HG03196 (cell line): ENCODE measurements around the gene MCM5.
"Not testable (repeated sequence)": the region's sequence is repeated elsewhere in the genome, so short reads cannot be mapped to it uniquely, and the experiment has no call there.

Experiments
- ATAC-seq: cut with Tn5 transposase; IDR thresholded peaks from one replicate; pipeline ENCODE4 v1.9.1; 2021; ENCODE audit not compliant: unreplicated experiment

The MCM5 gene

DNA sequence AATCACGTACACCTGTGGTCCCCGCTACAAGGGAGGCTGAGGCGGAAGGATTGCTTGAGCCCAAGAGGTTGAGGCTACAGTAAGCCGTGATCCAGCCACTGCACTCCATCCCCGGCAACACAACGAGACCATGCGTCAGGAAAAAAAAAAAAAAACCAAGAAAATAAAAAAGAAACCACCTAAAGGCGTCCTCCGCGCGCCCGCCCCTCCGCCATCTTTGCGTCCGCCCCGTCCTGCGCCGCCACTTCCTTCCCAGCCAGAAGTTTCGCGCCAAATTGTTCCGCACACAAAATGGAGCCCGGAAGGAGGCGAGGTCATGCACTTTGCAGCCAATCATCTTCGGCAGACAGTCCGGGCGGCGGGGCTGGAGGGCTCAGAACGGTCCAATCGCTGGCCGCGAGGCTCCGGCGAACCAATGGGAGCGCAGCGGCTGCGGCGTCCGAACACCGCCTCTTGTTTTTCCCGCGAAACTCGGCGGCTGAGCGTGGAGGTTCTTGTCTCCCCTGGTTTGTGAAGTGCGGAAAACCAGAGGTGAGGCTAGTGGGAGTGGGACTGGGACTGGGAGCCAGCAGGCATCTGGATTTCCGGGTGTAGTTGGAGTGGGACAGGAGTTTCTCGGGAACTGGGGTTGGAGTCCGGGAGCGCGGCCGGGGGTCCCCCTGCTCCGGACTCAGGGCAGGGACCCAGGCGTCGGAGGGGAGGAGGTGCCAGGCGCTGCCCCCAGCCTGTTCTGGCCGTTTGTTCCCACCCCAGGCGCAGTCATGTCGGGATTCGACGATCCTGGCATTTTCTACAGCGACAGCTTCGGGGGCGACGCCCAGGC lies at the start of gene MCM5:
Gene MCM5 (plus strand): TSS at position 463 of the 823 bp plus-strand sequence. CDS start 299 bp downstream, at position 762.
- ATAC-seq: peak; percentile 84

DNA sequence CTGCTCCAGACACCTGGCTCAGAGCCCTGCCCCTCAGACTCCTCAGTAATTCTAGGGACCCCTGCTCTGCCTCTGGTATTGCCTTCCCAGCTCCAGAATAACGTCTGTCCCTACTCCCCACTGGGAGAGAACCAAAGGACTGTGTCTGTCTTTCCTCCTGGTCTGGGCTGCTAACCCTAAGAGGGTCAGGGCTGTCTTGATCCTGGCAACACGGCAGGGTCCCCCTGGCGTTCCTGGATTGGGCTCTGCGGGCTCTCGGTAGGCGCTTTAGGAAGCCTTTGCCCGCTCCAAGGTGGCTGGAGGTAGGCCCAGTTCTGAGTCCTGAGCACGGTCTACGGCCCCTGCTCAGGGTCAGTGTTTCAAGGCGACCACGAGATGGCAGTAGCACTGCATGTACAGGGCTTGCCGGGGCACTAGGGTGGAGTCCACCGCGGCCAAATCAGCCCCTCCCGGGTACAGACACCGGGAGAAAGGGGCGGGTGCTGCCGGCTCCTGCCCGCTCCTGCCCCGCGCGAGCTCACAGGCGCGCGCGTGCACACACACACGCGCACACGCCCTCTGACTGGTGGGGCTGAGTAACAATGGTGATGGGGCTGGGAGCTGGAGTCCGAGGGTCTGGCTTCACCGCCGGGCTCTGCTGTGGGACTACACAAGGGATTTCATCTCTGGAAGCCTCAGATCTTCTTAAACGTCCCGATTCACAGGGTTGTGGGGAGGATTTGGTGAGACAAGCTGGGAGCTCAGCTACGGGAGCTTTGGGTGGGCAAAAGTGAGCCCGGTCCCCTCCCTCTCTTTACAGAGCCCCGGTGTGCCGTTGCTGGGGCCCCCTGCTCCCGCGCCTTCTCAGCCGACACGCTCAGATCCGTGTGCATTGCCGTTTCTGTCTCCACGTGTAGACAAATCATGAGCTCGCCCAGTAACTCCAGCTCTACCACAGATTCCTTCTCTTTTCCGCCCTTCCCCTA lies 49.1 kb upstream of the MCM5 start:
- ATAC-seq: peak; percentile 68

DNA sequence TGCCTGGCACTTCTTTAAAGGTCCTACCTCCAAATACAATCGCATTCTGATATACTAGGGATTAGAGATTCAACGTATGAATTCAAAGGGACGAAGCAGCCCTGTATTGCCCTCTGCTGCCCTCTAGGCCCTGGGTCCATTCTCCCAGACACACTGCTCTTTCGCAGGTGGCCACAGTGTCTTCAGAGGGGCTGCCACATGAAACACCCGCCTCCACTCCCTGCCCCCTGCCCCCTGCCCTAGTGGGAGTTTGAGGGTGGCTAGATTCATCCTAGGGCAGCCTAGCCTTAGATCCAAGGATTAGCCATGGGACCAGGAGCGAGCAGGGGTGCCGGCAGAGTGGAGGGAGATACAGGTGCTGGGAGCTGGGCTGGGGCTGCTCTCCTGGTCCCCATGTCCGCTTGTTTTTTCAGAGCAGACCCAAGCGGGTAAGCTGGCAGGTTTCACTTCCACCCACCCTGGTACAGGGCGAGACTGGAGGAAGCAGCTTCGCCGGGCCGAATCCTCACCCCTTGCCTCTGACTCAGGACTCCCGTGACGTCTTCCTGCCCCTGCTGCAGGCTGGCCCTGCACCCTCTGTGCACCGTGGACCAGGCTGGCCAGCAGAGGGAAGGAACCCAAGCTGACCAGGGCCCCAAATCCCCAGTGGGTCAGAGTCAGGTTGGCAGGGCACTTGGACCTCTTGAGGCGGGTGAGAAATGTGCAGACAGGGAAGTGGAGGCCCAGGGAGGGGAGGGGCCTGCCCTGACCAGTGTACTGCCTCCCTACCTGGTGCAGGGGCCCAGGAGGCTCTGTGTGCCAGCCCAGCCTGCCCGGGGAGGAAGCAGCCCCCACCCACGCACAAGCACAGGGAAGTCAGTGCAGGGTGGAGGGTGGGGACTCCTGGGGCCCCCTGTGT lies 47.5 kb upstream of the MCM5 start:
- peak; percentile 48 for ATAC-seq

DNA sequence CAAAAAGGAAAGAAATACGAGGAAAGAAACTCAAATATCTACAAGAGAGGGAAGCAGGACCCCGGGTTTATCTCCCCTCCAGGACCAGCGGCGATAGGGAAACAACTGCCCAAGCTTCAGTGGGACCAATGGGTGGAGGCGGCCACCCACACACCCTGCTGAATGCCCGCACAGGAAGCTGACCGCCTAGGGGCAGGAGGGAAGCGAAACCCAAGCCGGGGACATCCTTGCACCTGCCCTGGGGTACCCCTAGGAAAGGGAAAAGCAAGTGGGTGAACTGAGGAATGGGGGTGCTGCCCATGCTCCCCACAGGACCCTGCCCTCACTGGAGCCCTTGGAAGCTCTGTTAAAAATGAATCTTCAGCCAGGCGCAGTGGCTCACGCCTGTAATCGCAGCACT lies 46.6 kb upstream of the MCM5 start:
- ATAC-seq: no peak

DNA sequence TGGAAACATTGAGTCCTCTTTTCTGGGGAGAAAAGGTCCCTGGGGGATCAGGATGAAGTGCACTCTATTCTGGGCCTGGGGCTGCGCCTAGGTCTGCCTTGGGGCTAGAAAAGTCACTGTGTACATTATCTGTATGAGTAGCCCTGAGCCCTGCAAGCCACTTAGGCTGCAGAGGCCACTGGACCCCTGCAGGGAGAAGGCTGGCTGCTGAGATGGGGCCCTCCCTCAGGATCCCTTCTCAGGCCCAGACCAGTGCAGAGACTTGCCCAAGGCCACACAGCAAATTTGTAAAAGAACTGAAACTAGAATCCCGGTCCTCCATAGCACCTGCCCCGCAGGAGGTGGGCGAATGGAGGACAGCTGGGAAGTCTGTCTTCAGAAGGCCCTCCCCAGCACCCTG lies 45.9 kb upstream of the MCM5 start:
- ATAC-seq: no peak

DNA sequence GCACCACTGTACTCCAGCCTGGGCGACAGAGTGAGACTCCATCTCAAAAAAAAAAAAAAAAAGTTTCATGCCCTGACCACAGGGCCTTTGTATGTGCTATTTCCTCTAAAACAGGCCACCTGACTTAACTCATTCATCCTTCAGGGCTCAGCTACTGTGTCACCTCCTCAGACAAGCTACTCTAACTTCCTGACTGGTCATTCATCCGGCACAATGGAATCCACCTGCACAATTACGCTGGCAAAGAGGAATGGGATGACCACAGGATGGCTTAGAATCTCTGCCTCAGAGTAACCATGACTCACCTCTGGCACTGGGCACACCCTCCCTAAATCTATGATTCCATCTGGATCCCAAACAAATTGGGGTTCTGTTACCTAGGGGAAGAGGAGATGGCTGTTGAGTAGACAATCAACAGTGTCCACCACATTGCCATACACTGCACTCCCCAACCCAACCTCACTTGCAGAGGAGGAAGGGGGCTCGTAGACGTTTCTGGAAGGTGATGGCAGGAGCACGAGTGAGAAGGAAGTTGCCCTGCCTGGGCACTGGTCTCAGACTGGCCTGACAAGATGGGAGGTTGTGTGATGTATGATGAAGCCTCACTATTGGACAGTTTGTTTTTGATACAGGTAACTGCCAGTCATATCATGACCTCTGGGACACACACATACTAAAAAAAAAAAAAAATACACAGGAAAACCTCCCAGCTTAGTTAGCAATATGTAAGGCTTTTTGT lies 41.9 kb upstream of the MCM5 start:
- no peak for ATAC-seq

DNA sequence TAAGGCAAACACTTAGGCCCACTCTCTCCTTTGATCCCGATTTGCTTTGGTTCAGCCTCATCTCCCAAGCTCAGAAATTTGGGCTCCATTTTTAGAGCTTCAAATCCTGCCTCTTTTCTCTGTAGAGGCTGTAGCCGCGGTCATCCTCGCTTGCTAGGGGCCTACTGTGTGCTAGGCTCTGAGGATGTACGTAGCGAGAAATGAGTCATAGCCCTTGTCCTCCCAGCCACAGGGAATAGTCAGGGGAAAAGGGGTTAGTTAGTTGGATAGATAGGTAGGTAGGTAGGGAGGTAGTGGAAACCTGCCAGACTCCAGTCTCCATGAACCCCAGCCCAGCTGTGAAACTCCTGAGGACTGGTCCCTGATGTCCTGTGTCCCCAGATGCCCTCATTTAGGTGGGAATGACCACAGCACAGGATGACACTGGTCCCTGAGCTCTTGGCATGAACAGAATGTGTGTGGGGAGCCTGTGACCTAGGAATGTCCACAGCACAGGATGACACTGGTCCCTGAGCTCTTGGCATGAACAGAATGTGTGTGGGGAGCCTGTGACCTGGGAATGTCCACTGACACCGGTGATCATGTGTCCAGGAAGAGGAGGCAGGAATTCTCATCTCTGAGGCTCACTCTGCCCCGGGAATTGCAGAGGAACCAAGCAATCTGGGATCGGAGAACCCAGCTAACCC lies 40.4 kb upstream of the MCM5 start:
- ATAC-seq: no peak

DNA sequence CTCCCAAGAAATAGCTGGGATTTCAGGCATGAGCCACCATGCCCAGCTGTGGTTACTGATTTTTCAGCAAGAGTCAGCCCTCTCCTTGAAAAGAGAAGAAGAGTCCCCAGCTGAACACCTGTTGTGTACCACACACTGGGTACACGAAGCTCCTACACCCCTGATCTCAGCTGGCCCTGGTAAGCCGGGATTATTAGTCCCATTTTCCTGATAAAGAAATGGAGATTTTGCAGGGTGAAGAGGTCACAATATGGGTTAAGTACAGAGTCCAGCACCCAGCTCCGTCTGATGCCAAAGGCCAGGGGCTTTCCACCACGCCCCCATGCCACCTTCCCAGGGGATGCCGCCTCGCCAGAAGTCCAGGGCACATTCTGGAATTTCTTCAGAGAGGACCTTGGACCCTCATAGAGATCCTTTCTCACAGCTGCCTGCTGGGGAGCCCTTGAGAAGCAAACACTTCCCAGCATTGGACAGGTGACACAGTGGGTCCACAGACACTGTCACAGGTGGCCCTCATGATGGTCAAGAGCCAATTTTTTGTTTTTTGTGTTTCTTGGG lies 38.9 kb upstream of the MCM5 start:
- ATAC-seq: no peak

DNA sequence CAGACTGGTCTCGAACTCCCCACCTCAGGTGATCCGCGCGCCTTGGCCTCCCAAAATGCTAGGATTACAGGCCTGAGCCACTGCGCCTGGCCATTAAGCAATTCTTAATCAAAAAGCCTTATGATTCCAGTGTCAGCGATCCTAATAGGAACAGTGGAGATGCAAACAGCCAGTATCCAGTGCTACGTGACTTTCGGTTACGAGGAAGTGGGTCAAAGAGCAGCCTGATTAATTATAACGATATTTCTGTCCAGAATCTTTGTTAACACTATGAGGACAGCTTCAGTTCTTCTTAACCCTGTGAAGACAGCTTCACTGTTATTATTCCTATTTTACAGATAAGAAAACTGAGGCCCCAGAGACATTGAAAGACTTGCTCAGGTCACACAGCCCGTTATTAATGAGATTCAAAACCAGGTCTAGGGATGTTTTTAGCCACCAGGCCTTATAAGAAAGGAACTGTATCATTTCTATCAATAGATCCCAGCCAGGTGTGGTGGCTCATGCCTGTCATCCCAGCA lies 36.3 kb upstream of the MCM5 start:
- ATAC-seq: no peak

DNA sequence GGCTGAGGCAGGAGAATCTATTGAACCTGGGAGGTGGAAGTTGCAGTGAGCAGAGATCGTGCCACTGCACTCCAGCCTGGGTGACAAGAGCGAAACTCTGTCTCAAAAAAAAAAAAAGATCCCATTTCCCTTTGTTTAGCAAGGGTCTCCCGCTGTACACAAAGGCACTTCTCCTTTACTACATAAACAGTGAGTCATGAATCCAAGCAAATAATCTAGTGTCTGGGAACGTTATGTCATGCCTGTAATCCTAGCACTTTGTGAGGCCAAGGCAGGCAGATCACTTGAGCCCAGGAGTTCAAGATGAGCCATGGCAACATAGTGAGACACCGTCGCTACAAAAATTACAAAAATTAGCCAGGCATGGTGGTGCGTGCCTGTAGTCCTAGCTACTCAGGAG lies 35.7 kb upstream of the MCM5 start:
- ATAC-seq: not testable (repeated sequence)

DNA sequence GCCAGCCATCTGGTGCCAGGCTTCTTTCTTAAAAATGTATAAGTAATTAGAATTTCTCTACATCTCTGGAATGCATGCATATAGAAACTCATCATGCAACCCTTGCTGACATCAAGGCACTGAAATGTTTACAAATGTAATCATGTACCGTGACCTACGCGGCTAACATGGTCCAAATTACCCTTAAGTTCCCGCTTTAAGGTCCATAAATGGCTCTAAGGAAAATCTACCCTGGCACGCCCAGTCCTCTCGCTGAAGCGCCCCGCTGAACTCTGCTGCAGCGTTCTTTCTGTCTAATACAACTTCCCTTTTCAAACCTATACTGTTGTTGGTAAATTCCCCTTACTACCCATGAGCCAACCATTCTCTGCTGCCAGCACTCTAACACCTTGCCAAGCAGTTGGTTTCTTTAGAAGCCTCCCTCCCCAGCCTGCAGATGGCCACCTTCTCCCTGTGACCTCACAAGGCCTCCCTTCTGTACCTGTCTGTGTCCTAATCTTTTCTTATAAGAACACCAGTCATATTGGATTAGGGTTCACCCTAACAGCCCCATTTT lies 32.5 kb upstream of the MCM5 start:
- ATAC-seq: no peak

DNA sequence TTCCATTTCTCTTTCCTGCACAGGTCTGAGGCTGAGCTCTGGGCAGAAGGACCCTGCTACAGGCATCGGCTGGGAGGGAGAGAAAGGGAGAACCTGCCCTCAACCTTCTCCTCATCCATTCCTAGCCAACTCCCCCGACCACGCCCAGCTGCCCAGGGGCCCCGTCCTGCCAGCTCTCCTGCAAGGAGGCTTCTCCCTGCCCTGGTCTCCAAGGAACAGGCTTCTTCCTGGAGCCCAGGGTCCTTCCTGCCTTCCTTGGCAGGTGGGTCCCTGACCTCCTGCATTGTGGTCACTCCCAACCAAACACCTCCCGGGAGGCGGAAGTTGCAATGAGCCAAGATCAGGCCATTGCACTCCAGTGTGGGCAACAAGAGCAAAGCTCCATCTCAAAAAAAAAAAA lies 31.6 kb upstream of the MCM5 start:
- ATAC-seq: no peak

DNA sequence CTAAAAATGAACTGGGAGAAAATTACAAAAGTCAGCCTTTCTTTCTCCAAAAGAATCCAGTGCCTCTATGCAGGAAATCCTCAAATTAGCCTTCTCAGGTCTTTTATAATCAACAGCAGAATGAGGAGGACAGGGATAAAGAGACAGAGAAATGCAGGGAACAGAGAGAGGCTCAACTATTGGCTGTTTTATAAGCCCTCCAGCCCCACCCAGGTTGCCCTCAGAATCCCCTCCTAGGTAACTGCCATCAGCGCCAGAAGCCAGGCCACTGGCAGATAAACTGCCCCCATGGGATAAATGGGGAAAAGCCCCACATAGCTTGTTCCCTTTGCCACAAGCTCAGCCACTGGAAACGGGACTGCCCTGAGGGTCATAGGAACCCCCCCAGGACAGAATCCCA lies 29.9 kb upstream of the MCM5 start:
- ATAC-seq: no peak

DNA sequence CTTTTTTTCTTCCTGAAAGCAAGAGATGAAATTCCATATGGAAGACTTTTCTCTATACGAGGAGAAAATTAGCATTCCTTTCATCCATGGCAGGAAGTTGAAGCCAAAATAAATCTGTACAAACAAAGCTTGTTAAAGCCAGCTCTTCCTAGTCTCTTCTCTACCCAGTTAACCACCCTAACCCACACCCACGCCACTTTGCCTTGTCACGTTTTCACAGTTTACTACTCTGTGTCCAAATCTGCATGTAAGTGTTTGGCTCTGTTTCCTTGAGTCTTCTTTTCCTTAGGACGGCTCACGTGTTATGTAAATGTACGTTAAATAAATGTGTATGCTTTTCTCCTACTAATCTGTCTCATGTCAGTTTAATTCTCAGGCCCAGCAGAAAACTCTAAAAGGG lies 26.2 kb upstream of the MCM5 start:
- ATAC-seq: no peak

DNA sequence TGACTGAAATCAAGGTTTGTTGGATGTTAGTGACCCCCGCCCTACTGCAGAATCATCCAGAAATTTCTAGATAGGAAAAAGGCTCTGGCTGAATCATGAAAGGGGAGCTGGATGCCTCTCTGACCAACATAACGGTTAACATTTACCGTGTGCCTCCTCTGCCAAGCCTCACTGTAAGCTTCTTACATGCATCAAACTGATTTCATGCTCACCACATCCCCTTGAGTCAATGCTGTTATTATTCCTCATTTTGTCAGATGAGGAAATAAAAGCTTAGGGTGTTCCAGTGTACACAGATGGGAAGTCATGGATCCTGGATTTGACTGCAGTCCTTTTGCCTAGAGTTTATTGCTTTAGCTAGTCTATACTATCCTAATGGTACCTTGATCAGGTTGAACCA lies 24.9 kb upstream of the MCM5 start:
- ATAC-seq: no peak

DNA sequence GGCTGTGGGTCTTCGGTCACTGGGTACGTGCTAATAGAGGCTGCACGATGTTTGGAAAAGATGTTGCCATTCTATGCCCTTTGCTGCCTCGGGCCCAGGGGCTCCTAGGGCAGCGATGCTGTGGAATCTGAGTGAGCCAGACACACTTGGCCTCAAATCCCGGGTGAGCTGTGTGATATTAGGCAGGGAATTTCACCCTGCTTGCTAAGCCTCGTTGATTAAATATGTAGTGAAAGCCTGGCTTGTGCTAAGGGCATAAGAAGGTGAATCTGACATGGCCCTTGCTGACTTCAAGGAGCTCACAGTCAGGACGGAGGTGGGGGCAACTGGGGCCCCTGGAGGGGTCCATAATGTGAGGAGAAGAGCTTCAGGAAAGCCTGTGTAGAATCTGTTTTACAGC lies 24.4 kb upstream of the MCM5 start:
- no peak for ATAC-seq

DNA sequence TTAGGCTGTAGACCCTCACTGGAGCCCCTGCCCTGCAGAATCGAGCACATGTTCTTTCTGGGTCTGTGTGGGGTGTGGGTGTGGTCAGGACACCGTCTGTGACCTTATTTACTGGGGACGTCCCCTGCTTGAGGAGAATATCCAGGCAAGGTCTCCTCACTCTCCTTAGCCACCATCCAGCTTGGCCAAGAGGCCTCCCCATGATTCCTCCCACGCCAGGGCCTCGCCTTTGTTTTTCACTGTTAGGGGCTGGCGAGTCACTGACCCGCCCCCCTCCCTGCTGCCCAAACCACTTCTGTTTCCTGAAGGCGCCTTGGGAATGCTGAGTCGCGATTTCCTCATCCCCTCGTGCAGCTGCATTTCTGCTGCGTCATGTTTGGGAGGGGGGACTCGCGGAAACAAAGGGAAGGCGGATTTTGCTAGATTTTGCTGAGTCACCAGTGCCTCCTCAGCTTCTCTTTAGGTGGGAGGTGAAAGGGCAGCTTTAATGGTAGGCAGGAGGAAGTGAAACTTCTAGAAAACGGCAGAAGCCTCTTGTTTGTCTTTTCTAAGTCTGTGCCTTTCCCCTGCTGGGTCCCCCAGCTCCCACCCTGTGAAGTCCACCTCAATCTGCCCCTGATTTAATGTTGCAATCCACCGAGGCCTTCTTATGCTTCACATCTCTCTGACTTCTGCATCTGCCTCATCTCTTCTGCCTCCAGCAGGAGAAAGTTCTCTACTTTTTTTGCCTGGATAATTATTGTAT lies 23.0 kb upstream of the MCM5 start:
- ATAC-seq: peak; percentile 62

DNA sequence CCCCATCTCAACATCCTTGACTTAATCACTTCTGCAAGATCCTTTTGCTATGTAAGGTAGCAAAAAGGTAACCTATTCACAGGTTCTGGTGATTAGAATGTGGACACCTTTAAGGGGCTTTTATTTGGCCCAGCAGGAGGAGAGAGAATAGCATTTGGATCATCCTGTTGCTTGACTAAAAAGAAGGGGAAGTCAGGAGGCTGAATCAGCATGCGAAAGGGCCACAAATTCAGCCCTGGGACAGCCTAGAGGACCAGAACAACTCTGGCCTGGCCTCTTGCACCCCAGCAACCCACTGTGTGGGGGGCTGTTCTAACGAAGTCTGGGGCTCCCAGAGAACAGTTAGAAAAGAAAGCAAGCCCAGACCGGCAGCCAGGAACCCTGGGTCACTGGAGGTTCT lies 22.2 kb upstream of the MCM5 start:
- no peak for ATAC-seq
